ENCODE data around the gene MMAA.
"Not testable (repeated sequence)": the region's sequence is repeated elsewhere in the genome, so short reads cannot be mapped to it uniquely, and the experiment has no call there.

Gene MMAA

DNA sequence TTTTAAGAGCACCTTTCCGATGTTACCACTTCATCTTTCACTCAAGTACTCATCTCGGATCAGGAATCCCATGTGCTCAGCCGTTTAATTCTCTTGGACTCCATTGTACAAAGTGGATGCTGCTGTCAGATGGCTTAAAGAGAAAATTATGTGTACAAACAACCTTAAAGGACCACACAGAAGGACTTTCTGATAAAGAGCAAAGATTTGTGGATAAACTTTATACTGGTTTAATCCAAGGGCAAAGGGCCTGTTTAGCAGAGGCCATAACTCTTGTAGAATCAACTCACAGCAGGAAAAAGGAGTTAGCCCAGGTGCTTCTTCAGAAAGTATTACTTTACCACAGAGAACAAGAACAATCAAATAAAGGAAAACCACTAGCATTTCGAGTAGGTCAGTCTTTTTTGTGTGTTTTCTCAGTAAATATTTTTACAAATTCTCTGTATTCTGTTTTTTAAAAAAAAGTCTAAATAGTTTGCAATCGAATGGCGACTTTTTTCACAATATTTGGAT, 20.1 kb downstream of the MMAA start:
- no peak overlapping the region for H3K4me3 ChIP-seq (ENCODE audit: low read depth, low read length)
- TF ChIP-seq, protein P1, sequence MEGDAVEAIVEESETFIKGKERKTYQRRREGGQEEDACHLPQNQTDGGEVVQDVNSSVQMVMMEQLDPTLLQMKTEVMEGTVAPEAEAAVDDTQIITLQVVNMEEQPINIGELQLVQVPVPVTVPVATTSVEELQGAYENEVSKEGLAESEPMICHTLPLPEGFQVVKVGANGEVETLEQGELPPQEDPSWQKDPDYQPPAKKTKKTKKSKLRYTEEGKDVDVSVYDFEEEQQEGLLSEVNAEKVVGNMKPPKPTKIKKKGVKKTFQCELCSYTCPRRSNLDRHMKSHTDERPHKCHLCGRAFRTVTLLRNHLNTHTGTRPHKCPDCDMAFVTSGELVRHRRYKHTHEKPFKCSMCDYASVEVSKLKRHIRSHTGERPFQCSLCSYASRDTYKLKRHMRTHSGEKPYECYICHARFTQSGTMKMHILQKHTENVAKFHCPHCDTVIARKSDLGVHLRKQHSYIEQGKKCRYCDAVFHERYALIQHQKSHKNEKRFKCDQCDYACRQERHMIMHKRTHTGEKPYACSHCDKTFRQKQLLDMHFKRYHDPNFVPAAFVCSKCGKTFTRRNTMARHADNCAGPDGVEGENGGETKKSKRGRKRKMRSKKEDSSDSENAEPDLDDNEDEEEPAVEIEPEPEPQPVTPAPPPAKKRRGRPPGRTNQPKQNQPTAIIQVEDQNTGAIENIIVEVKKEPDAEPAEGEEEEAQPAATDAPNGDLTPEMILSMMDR (IDR thresholded peaks at IDR 0.05; ENCODE audit: borderline replicate concordance, insufficient read depth, low read depth, low read length), result no peak

DNA sequence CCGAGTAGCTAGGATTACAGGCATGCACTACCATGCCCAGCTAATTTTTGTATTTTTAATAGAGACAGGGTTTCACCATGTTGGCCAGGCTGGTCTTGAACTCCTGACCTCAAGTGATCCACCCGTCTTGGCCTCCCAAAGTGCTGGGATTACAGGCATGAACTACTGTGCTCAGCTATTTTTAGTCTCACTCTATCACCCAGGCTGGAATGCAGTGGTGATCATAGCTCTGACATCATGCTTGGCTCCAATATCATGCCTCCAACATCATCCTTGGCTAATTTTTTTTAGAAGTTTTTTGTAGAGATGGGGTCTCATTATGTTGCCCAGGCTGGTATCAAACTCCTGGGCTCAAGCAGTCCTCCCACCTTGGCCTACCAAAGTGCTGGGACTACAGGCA, 21.1 kb downstream of the MMAA start:
- not testable (repeated sequence) for H3K4me3 ChIP-seq (ENCODE audit: low read depth, low read length)

DNA sequence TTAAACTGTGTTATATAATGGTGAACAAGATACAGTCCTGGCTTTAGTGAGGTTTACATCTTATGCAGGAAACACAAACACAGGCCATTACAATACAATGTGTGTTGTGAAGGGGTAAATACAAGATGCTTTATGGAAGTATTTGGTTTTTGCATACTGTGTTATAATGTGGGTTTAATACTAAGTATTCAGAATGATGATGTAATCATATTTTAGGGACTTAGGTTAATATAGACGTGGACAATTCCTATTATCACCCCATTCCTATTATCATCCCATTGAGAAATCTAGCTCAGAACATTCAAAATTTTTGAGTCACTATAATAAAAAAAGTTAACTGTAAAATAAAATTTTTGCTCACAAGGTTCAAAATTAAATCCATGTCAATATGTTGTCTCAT, 24.1 kb downstream of the MMAA start:
- TF ChIP-seq, protein P1 (IDR thresholded peaks at IDR 0.05; ENCODE audit: borderline replicate concordance, insufficient read depth, low read depth, low read length), result no peak
- no peak overlapping the region for H3K4me3 ChIP-seq (ENCODE audit: low read depth, low read length)

DNA sequence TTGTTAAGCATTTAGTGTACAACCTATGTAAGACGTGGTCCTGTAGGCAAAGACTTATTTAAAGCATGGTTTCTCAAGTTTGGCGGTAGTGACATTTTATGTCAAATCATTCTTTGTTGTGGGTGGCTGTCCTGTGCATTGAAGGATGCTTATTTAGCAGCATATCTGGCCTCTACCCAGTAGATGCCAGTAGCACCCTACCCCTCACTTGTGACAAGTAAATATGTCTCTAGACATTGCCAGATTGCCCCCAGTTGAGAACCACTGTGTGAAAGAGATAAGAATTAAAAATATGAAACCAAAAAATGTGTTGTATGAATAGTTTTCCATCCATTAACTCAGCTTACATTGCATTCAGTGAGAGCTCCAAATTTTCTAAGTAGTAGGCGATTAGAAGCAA, 25.5 kb downstream of the MMAA start:
- H3K4me3 ChIP-seq (ENCODE audit: low read depth, low read length), result no peak overlapping the region
- TF ChIP-seq, protein P1 (IDR thresholded peaks at IDR 0.05; ENCODE audit: borderline replicate concordance, insufficient read depth, low read depth, low read length), result no peak

DNA sequence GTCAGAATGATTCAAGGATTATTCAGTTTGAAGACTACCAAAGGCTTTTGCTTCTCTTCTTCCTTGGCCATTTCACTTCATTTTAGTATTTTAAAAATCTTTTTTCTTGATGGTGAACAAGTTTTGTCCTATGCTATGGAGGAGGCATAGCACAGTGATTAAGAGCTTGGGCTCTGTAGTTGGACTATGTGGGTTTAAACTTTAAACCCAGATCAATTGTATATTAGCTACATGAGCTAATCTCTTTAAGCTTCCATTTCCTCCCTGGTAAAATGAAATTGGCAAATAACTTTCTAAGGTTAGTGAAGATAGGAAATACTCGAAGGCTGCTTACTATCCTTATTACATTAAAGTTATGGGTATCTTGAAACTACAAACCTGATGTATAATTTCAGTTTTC, 37.0 kb downstream of the MMAA start:
- TF ChIP-seq, protein P1 (IDR thresholded peaks at IDR 0.05; ENCODE audit: borderline replicate concordance, insufficient read depth, low read depth, low read length), result no peak
- no peak overlapping the region for H3K4me3 ChIP-seq (ENCODE audit: low read depth, low read length)

DNA sequence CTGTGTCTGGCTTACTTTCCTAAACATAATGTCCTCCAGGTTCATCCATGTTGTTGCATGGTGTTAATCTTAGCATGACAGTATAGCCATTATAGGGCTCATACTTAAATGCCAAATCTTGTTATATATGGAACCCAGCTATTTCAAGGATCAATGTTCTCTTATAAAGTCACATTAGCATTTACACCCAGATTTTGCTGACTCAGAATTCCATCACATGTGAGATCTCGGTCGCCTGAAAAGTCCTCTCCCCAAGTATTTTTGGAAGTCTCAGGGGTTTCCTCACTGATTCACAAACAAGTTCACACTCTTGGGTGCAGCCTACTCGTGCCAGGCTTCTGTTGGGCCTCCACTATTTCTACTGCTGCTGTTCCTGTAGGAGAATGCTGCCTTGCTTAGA, 40.9 kb downstream of the MMAA start:
- TF ChIP-seq, protein P1 (IDR thresholded peaks at IDR 0.05; ENCODE audit: borderline replicate concordance, insufficient read depth, low read depth, low read length), result no peak
- H3K4me3 ChIP-seq (ENCODE audit: low read depth, low read length), result no peak overlapping the region

DNA sequence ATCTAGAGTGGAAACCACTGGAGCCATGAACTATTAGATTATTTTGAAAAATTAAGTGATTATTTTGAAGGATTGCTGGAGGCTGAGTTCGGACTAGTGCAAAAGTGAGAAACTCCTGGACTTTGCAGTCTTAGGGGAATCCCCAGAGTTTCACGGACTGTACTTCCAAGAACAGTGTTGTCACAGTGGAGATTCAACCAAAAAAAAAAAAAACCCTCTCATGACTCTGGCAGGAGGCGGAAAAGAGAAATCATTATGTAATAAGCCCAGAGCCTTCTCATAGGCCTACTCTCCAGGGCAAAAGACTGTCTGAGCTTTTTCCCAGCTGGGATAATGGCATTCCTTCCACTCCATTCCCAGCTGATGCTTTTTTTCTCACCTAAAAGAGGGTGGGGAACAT, 44.0 kb downstream of the MMAA start:
- H3K4me3 ChIP-seq (ENCODE audit: low read depth, low read length), result no peak overlapping the region
- TF ChIP-seq, protein P1 (IDR thresholded peaks at IDR 0.05; ENCODE audit: borderline replicate concordance, insufficient read depth, low read depth, low read length), result no peak

DNA sequence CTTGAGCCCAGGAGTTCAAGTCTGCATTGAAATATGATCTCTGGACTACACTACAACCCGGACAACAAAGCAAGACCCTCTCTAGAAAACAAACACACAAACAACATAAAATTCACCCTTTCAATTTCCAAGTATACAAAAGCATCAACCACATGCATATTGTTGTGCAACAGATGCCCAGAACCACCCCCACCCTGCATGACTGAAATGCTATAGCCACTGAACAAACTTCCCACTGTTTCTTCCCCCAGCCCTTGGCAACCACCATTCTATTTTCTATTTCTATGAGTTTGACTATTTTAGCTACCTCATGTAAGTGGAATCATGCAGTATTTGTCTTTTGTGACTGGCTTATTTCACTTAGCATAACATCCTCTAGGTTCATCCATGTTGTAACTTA, 46.6 kb downstream of the MMAA start:
- H3K4me3 ChIP-seq (ENCODE audit: low read depth, low read length), result no peak overlapping the region
- TF ChIP-seq, protein P1 (IDR thresholded peaks at IDR 0.05; ENCODE audit: borderline replicate concordance, insufficient read depth, low read depth, low read length), result no peak
